GM19452 (cell line): Measurements from ENCODE around the gene HTR1E.
"Not testable (repeated sequence)": the region's sequence is repeated elsewhere in the genome, so short reads cannot be mapped to it uniquely, and the experiment has no call there.

Source experiments
- ATAC-seq: cut with Tn5 transposase; IDR thresholded peaks from one replicate; pipeline ENCODE4 v1.9.1; 2021; ENCODE audit not compliant: unreplicated experiment

Gene HTR1E, protein sequence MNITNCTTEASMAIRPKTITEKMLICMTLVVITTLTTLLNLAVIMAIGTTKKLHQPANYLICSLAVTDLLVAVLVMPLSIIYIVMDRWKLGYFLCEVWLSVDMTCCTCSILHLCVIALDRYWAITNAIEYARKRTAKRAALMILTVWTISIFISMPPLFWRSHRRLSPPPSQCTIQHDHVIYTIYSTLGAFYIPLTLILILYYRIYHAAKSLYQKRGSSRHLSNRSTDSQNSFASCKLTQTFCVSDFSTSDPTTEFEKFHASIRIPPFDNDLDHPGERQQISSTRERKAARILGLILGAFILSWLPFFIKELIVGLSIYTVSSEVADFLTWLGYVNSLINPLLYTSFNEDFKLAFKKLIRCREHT

DNA sequence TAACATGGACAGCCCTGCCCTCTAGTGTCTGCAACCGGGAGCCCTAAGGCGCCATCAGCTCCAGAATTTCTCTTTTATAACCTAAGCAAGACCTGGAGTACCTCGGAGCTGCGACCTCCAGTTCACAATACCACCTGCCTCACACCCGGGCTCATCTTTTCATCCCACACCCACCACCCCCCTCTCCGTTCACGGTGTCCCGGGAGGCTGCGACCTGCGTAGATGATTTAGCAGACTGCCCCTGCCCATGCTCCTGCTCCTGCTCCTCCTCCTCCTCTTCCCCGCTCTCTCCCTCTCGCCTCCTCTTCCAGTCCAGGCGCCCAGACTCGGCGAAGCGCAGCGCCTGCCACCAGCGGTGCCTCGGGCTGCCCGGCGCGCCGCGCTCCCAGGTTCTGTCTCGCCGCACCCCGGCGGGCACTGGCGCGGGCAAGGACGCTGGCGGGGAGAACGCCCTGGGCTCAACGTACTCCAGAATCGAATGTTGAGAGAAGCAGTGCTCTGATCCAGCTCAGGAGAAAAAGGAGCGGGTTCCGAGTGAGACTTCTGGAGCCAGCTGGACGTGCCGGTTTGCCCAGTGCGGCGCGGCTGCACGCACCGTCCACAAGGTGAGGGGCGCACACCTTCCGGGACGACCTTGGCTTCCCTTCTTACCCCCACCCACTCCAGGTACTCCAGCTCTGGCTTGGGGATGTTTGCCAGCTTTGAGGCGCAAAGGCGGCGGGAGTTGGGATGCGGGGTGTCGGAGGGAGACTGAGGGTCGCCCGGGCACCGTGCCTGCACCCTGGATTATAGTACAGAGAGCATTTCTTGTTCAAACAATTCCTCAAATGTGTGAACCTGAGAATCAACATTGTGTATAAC, at the start of gene HTR1E:
TSS of gene HTR1E (plus strand) at position 310 of the 861 bp plus-strand sequence. CDS start 77,807 bp downstream, outside the sequence.
- ATAC-seq: peak; percentile 64

DNA sequence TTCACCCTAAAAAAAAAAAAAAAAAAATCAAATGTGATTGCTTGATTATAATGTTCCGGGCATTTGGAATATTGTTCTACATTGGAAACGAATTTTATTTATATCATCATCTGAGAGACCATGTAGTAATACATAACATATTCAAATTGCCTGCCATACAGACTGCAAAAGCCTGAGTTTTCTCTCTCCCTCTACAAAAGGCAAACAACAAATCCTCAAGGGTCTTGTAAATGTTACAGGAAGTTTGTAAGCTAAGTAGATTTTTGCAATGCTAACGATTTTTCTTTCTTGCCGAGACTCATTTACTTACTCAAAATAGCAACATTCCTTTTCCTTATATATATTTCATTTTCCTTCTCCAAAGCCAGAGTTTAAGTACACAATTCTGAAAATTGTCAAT, 49.0 kb upstream of the HTR1E start:
- ATAC-seq: no peak

GRCh38 chr6:86897265-86897664, 40.1 kb upstream of the HTR1E start:
- ATAC-seq: not testable (repeated sequence)

- ATAC-seq: no peak
These were observed 23.5 kb upstream of the HTR1E start for GRCh38 chr6:86913795-86914194.

- ATAC-seq: no peak
These were observed 20.9 kb upstream of the HTR1E start for GRCh38 chr6:86916393-86916792.

DNA sequence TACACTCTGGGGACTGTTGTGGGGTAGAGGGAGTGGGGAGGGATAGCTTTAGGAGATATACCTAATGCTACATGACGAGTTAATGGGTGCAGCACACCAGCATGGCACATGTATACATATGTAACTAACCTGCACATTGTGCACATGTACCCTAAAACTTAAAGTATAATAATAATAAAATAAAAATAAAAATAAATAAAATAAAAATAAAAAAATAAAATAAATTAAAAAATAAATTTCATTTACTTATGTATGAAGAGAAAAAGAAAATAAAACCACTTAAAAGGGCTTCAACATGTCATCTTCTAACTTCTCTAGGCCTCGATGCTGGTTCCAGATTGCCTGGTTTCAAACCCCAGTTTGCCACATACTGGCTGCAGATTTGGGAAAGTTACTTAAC, 10.2 kb upstream of the HTR1E start:
- not testable (repeated sequence) for ATAC-seq

- not testable (repeated sequence) for ATAC-seq
These were observed 9.5 kb upstream of the HTR1E start for GRCh38 chr6:86927859-86928258.

GRCh38 chr6:86934365-86934764, 3.0 kb upstream of the HTR1E start:
- no peak for ATAC-seq

DNA sequence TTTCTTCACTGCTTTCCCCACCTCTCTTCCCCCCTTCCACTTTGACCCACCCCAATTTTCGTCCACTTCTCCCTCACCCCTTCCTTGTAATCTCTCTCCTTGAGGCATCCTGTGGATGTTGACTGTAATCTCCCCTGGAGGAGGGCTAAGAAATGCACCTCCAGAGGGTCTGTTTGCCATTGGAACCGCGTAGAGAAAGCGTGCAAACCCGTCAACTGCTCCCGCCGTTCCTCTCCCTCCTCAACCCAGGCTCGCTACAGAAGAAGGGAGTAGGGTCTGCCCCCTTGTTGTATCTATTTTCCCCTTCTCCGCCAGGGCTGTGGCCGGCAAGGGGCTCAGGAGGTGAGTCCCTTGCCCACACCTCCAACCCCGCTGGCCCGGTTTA, 502 bp upstream of the HTR1E start:
- peak; percentile 12 for ATAC-seq

GRCh38 chr6:86938814-86939213, 1.5 kb downstream of the HTR1E start:
- no peak for ATAC-seq

- ATAC-seq: no peak
These were observed 4.1 kb downstream of the HTR1E start for GRCh38 chr6:86941461-86941860.

- ATAC-seq: no peak
These were observed 5.6 kb downstream of the HTR1E start for GRCh38 chr6:86942769-86943516.

GRCh38 chr6:86943819-86944407, 6.6 kb downstream of the HTR1E start:
- no peak for ATAC-seq

GRCh38 chr6:86949771-86950170, 12.4 kb downstream of the HTR1E start:
- ATAC-seq: no peak

GRCh38 chr6:86952991-86953390, 15.7 kb downstream of the HTR1E start:
- ATAC-seq: no peak

- no peak for ATAC-seq
These were observed 22.3 kb downstream of the HTR1E start for GRCh38 chr6:86959656-86960055.

- ATAC-seq: no peak
These were observed 24.3 kb downstream of the HTR1E start for GRCh38 chr6:86961455-86962200.

DNA sequence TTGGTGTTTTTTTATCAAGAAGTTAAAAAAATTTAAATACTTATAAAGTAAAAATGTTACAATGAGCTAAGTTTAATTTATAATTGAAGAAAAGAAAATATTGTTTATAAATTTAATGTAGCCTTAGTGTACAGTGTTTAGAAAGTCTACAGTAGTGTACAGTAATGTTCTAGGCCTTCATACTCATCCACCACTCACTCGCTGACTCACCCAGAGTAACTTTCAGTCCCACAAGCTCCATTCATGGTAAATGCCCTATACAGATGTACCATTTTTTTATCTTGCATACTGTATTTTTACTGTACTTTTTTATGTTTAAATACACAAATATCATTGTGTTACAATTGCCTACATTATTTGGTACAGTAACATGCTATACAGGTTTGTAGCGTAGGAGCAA, 26.0 kb downstream of the HTR1E start:
- no peak for ATAC-seq

DNA sequence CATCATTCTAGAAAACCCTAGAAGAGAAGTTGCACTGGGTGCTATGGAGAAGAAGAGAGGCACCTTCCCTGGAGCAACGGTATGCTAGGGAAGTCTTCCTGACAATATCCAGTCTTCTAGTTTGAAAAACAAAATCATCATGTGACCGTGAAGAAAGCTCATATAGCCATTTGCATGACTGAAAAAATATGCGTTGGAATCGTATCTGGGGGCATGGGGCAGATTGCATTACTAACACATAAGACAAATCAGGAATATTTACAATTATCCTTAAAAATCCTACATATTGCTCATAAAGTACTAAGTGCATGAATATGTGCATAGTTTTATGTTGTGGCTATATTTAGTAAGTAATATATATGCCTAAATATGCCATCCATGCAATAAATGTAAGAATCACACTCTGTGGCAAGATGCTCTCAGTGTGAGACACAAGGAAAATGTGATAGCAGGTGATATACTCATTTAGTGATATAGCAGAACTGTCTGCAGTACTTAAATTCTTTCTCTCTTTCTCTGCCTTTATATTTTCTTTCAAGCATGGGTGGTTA, 26.8 kb downstream of the HTR1E start:
- no peak for ATAC-seq

DNA sequence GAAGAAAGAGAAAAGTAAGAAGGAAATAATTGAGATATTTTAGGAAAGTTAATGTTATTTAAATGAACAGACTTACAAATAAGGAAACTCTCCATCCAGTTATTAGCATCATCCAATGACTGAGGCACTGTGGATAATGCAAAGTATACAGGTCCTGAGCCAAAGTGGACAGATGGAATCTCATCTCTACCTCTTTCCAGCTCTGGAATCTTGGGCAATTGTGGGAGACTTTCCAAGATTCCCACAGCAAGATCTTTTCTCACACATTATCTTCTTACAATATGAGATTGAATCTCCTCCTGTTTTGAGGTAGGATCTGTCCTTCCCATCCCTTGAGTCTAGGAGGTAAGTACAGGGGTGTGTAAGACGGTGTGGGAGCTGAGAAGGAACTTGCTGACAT, 28.9 kb downstream of the HTR1E start:
- ATAC-seq: no peak
